Right lobe of liver (tissue), 6 donors: ENCODE measurements around the gene OPRL1. TPM values are rescaled to one million over a fixed set of nuclear protein-coding genes. Genes with fewer than 3 reads are reported as not detected.
A peak's percentile ranks its signal among the peaks of the same experiment; 100 is the strongest.

Experiments
- ATAC-seq, 4 donors: fragments of 200-7000 bp; cut with Tn5 transposase; one replicate each; pipeline ENCODE4 v1.9.1; 2020; ENCODE audit warnings: mild to moderate bottlenecking in 4 of 4, moderate library complexity in 4 of 4
- DNase-seq, 3 donors: peaks; one replicate each; pipeline ENCODE4 v3.0.0-alpha.2; 2020
- H3K27ac ChIP-seq, 3 donors: fragments of 200-600 bp; one replicate each; pipeline ENCODE4 v1.8.0; 2022
- H3K27me3 ChIP-seq, 2 donors: fragments of 200-600 bp; one replicate each; pipeline ENCODE4 v1.8.0; 2022
- H3K36me3 ChIP-seq, 4 donors: fragments of 200-600 bp; sonication (generic) in 1 of 4; one replicate each; pipeline versions ENCODE4 v1.5.1 to v1.8.0; 2017 to 2022; ENCODE audit warnings: control low read depth in 1 of 4
- H3K4me1 ChIP-seq, 4 donors: fragments of 200-600 bp; sonication (generic) in 1 of 4; one replicate each; pipeline versions ENCODE4 v1.5.1 to v1.8.0; 2017 to 2022; ENCODE audit warnings: control low read depth in 1 of 4
- H3K4me3 ChIP-seq, 3 donors: fragments of 200-600 bp; one replicate each; pipeline ENCODE4 v1.8.0; 2022
- H3K9me3 ChIP-seq, 4 donors: fragments of 200-600 bp; sonication (generic) in 1 of 4; one replicate each; pipeline versions ENCODE4 v1.5.1 to v1.8.0; 2017 to 2022; ENCODE audit warnings: control low read depth in 1 of 4
- POLR2A ChIP-seq: fragments of 450-650 bp; IDR thresholded peaks from one replicate; pipeline ENCODE4 v1.6.1; 2017; ENCODE audit warnings: antibody characterized with exemption, mild to moderate bottlenecking
- WGBS: methylation state at CpG from one replicate; pipeline ENCODE4 v1.1.6; 2018; ENCODE audit warnings: low coverage, low lambda C conversion rate; ENCODE audit not compliant: insufficient coverage; ENCODE audit errors: missing lambda C conversion rate; 5-methylcytosine and 5-hydroxymethylcytosine counted together
- intact Hi-C, 2 donors: fragments of 100-400 bp; cut with DNase I; formaldehyde crosslinking; loops; one replicate each; pipeline versions ENCODE4 v1.11.2 to v1.14.1; 2022
- total RNA-seq, 6 experiments: library from RNA; depleted of rRNA in 2 of 6; stranded (reverse); fragments of >200 nt in 2 of 6; fragmentation: NEBNext Ultra II Directional in 3 of 6; extraction: Animal tissue kit (Norgen Biotek cat#: 25700) in 3 of 6; gene quantifications; one replicate each; pipeline versions ENCODE4 v1.1.0 to v1.2.4, GENCODE V29; 2016 to 2023
- TF ChIP-seq, protein P1 (sequence below), 4 donors: fragments of 200-600 bp in 3 of 4; fragments of 450-650 bp in 1 of 4; IDR thresholded peaks; one replicate each; pipeline versions ENCODE4 v1.5.1 to v1.8.0; 2016 to 2022; ENCODE audit warnings: antibody characterized with exemption in 4 of 4, mild to moderate bottlenecking in 2 of 4
- donor health status: DM: no; HTN: yes; CAD: no.
- donor health status: DM: no; HTN: no; CAD: no.
- donor health status: DM: no; HTN: no; CAD: no.
- donor health status: DM: no; HTN: yes; CAD: no.
- donor health status: DM: no; HTN: yes; CAD: no.

OPRL1 gene
- total RNA-seq, 6 experiments from 2014 or later, result 0.13 to 0.32 (median 0.25) TPM; not detected in 1

DNA sequence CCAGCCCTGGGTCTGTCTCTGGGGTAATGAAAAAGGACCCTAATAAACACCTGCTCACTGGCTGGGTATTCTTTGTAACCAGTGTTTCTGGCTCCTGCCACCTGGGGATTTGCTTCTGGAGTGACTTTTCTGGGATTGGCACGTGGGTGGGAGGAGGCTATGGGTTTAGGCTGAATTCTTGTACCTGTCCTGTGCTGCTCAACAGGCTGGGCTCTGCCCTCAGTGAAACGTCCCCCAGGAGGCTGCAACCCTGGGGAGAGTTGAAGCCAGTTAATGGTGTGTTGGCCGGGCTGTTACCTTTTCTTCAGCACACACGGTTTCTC lies 20.6 kb downstream of the OPRL1 start:
- intact Hi-C loops, result no loop called here
- H3K4me1 ChIP-seq, result peaks cover 0 to 5% (median 0%) of the 10 kb centered on the region in 4 donors
- no CpG with 5 or more reads among the region's 4 CpGs for WGBS
- ATAC-seq (no peak), DNase-seq (no peak)
- peaks cover 0 to 9% of the 10 kb centered on the region in 2 donors for H3K27me3 ChIP-seq
- H3K36me3 ChIP-seq, result no peaks in the 10 kb centered on the region
- H3K4me3 ChIP-seq, result no peak overlapping the region
- no peak for TF ChIP-seq POLR2A
- TF ChIP-seq, protein P1, sequence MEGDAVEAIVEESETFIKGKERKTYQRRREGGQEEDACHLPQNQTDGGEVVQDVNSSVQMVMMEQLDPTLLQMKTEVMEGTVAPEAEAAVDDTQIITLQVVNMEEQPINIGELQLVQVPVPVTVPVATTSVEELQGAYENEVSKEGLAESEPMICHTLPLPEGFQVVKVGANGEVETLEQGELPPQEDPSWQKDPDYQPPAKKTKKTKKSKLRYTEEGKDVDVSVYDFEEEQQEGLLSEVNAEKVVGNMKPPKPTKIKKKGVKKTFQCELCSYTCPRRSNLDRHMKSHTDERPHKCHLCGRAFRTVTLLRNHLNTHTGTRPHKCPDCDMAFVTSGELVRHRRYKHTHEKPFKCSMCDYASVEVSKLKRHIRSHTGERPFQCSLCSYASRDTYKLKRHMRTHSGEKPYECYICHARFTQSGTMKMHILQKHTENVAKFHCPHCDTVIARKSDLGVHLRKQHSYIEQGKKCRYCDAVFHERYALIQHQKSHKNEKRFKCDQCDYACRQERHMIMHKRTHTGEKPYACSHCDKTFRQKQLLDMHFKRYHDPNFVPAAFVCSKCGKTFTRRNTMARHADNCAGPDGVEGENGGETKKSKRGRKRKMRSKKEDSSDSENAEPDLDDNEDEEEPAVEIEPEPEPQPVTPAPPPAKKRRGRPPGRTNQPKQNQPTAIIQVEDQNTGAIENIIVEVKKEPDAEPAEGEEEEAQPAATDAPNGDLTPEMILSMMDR (IDR thresholded peaks at IDR 0.05), result no peak
- H3K9me3 ChIP-seq, result no peaks in the 10 kb centered on the region
- H3K27ac ChIP-seq, result no peak overlapping the region

DNA sequence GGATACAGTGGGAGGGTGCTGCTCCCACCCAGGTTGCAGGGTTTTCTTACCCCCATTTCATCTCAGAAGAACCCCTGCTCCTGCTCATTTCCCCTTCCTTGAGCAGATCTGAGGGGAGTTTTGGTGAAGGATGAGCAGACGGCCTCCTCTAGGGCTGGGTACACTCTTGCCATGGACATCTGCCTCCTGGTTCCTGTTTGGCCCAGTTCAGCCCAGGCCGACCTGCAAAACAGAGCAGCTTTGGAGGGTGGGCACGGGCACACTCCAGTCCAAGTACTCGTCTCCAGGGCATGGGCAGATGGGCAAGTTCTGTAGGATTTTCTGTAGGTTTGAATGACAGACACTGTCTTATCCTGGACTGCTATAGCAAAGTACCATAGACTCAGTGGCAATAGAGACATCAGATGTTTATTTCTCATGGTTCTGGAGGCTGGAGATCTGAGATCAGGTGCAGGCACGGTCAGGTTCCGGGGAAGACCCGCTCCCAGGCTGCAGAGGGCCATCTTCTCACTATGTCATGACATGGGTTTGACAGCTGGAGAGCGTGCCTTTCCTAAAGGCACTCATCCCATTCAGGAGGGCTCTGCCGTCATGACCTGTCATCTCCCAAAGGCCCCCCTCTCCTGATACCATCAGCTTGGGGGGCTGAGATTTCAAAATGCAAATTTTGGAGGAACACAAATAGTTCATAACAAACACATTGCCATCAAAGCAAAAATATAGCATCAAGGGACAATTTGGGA lies 21.2 kb downstream of the OPRL1 start:
- H3K36me3 ChIP-seq, result no peaks in the 10 kb centered on the region
- 58% methylated on average over 4 of the region's 9 CpGs for WGBS
- no peak for DNase-seq
- TF ChIP-seq, protein P1 (IDR thresholded peaks at IDR 0.05), result no peak
- TF ChIP-seq POLR2A, result no peak
- intact Hi-C loops, result no loop called here
- peaks cover 0 to 9% of the 10 kb centered on the region in 2 donors for H3K27me3 ChIP-seq
- no peak overlapping the region for H3K27ac ChIP-seq
- no peak overlapping the region for H3K4me3 ChIP-seq
- H3K9me3 ChIP-seq, result no peaks in the 10 kb centered on the region
- H3K4me1 ChIP-seq, result peaks cover 0 to 5% (median 0%) of the 10 kb centered on the region in 4 donors
- ATAC-seq, result no peak

DNA sequence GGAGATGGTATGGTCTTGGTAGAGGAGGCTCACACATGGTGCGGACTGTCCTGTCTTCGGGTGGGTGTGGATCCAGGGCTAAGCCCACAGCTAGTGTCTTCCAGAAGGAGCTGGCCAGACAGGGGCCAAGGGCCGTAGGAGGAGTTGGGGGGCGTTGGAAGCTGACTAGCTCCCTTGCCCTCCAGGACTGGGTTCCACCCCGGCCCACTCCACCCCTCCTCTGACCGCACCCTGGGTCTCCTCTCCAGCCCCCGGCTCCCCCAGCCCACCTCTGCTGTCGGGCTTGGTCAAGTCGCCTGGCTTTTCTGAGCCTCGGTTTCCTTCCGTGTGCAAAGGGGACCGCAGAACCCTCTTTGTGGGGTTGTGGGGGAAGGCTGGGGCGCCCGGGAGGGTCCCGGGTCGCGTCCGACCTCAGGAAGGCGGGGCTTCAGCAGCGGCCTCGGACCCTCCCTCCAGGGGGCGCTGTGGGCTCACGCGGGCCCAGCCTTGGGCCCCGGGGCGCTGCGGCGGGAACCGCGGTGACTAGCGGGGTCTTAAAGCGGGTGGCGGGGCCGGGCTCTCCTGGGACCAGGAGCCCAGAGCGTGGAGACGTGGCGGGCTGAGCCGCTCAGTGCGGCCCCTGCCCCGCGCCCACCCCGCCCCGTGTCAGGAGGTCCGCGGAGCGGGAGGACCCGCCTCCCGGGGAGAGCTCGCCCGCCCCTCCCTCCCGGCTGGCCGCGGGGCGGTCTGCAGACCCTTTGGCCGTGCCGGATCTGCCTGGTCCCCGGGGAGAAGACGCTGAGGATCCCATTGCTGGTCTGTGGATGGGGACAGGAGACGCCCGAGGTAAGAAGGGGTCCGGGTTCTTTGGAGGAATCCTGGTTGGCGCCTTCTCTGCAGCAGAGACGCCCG lies 22.1 kb downstream of the OPRL1 start:
- 17% methylated on average over 15 of the region's 64 CpGs for WGBS
- peaks cover 0 to 5% (median 0%) of the 10 kb centered on the region in 4 donors for H3K4me1 ChIP-seq
- peak in 2 of 3 donors; percentile 51 to 55 for DNase-seq
- intact Hi-C loops, result no loop called here
- peak; percentile 47 to 71 (median 65) for ATAC-seq
- H3K36me3 ChIP-seq, result no peaks in the 10 kb centered on the region
- H3K27me3 ChIP-seq, result peaks cover 0 to 9% of the 10 kb centered on the region in 2 donors
- H3K9me3 ChIP-seq, result no peaks in the 10 kb centered on the region
- no peak overlapping the region for H3K27ac ChIP-seq
- TF ChIP-seq POLR2A, result no peak
- TF ChIP-seq, protein P1 (IDR thresholded peaks at IDR 0.05), result peak; percentile 47 to 62 (median 60)
- H3K4me3 ChIP-seq, result peak overlapping the region; percentile 13 to 23 (median 18)

DNA sequence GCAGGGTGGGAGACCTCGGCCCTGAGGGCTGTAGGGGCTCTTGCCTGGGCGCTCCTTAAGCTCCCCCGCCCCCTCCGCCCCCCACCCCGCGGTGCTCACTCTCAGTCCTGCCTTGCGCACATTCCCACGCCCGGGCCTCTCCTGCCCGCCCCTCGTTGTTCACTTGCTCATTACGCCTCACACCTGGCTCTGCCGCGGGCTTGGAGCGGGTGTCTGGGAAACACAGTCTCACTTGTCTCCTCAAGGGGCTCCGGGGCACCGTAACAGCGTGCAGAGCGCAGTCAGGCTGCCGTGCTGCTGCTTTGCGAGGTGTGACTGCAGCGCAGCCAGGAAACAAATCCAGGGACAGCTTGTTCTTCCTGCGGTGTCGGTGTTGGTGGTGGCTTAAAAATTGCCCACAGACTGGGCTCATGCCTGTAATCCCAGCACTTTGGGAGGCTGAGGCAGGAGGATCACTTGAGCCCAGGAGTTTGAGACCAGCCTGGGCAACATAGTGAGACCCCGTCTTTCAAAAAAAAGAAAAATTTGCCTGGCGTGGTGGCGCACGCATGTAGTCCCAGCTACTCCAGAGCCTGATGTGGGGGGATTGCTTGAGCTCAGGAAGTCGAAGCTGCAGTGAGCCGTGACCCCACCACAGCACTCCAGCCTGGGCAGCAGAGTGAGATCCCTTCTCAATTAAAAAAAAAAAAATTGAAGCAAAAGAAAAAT lies 22.9 kb downstream of the OPRL1 start:
- H3K4me3 ChIP-seq, result no peak overlapping the region
- no peaks in the 10 kb centered on the region for H3K36me3 ChIP-seq
- H3K9me3 ChIP-seq, result no peaks in the 10 kb centered on the region
- intact Hi-C loops, result no loop called here
- H3K27me3 ChIP-seq, result peaks cover 0 to 9% of the 10 kb centered on the region in 2 donors
- H3K27ac ChIP-seq, result no peak overlapping the region
- TF ChIP-seq, protein P1 (IDR thresholded peaks at IDR 0.05), result no peak
- TF ChIP-seq POLR2A, result no peak
- DNase-seq, result peak in 2 of 3 donors; percentile 16 to 49
- 29% methylated on average over 17 of the region's 30 CpGs for WGBS
- no peak for ATAC-seq
- peaks cover 0 to 5% (median 0%) of the 10 kb centered on the region in 4 donors for H3K4me1 ChIP-seq
